GM19099 (cell line): ENCODE data around the gene POU4F1.

Experiments
- POLR2A ChIP-seq: IDR thresholded peaks from 3 replicates; pipeline ENCODE4 v1.6.1; 2011; ENCODE audit warnings: low read depth; ENCODE audit not compliant: insufficient read length; ENCODE audit errors: extremely low read depth

The POU4F1 gene, protein sequence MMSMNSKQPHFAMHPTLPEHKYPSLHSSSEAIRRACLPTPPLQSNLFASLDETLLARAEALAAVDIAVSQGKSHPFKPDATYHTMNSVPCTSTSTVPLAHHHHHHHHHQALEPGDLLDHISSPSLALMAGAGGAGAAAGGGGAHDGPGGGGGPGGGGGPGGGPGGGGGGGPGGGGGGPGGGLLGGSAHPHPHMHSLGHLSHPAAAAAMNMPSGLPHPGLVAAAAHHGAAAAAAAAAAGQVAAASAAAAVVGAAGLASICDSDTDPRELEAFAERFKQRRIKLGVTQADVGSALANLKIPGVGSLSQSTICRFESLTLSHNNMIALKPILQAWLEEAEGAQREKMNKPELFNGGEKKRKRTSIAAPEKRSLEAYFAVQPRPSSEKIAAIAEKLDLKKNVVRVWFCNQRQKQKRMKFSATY

DNA sequence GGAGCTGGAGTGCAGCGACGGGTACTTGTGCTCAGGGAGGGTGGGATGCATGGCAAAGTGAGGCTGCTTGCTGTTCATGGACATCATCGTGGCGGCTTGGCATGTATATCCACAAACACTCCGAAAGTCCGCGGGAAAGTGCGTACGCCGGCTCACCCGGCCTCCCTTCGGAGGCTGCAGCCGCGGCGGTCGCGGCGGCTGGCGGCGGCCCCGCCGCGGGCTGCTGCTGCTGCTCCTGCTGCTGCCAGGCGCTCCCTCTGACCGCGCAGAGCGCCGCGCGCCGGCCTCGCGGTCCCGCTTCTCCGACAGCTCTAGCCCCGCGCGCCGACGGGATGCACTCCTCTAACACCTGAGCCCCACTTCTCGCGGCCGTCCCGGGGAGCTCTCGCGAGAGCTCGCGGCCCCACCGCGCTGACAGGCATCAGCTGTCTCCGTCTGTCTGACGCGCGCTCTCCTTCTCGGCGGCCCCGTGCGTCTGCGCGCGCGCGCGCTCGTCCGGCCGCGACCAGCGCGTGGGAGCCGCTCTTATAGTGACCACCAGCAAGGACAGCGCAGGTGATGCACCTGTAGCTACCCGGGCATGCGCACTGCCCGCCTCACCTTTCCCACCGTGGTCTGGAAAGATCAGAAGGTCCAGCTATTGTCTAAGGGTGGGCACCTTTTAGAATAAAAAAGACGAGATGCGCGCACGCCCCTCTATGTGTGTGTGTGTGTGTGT lies at the start of gene POU4F1:
POU4F1 (minus strand) TSS at position 313 of the 718 bp plus-strand sequence; CDS start at position 87, 226 bp downstream.
- no peak for TF ChIP-seq POLR2A

DNA sequence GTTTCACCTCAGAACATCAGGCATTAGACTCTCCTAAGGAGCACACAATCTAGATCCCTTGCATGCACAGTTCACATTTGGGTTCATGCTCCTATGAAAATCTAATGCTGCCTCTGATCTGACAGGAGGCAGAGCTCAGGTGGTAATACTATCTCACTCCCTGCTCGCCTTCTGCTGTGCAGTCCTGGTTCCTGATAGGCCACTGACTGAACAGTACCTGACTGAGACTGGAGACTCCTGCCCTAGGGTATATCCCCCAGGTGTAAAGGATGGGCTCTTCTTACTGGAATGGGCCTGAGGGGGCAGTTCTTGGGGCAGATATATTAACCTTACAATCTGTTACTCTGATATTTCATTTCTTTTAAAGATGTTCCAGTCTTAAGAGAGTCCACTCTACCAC lies 49.3 kb upstream of the POU4F1 start:
- no peak for TF ChIP-seq POLR2A

DNA sequence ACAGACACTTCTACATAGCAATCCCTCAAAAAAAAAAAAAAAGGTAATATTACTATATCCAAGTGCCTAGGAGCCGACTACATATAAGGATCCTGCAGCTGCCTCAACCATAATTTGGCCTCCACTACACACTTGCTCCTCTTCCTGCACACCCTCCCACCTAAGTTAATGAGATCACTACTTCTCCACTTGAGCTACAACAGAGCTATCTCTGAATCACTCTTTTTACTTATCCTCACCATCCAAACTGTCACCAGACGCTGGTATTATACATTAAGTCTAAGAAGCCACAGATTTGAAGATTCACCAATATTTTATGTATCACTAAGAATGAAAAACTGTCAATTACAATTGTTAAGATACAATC lies 47.3 kb upstream of the POU4F1 start:
- no peak for TF ChIP-seq POLR2A

DNA sequence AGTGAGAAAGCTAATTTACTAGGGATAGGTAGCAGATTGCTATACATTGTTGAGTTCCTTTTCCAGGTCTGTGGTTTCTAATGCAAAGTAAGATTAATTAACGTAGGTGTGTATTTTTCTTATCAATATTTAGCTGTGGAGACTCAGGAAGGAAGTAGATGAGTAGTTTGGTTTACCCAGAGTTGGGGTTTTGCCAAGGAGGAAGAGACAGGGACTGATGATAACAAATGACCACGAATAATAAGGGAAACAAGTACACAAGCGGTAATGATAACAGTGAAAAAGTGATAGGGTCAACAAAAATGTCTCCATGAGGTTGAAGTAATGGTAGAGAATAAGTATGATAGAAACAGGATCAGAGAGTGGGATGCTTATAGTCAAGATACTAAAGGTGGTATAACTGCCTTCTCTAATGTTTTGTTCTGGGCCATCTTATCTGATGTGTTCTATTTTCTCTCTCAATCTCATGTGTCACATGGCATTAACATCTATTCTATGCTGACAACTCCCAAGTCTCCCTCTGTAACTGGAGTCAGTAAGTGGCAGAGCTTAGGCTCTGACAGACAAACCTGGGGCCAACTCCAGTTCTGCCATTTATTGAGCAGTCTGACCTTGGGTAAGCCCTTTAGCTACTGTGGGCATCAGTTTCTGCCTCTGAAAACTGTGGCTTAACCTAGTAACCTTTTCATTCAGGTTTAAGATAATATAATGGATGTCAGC lies 46.8 kb upstream of the POU4F1 start:
- no peak for TF ChIP-seq POLR2A

DNA sequence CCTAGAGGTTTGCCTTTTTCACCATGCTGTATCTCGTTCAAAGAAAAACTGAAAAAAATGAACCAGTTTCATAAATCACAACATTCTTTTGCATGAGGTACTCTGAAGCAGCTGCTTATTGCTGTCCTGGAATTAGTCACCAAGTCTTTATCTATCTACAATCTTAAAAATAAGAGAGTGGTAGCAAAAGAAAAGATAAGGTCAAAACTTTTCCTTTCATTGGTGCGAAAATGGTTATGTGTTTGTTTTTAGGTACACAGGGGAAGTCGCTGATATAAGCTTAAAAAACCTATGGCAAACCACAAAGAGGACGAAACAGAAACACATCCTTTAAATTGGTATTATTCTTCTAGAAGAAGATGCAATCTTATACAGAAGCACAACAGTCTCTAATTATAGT lies 34.9 kb upstream of the POU4F1 start:
- TF ChIP-seq POLR2A: no peak

DNA sequence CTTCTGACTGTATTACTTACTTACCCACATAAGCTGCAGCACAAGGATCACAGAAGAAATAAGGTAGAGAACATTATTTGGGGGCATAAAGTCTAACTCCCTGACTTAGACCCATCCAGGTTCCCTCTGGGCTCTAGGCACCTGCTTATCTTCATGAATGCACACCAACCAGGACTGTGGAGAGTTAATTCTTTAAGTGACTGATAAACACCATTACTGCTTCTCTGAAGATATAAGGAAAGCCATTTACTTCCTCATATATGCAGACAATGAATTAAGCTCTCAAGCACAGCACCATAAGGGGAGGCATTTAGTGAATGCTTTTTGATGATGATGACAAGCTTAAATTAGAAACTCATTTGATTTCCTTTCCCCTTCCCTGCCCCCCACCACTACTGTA lies 33.1 kb upstream of the POU4F1 start:
- TF ChIP-seq POLR2A: no peak

DNA sequence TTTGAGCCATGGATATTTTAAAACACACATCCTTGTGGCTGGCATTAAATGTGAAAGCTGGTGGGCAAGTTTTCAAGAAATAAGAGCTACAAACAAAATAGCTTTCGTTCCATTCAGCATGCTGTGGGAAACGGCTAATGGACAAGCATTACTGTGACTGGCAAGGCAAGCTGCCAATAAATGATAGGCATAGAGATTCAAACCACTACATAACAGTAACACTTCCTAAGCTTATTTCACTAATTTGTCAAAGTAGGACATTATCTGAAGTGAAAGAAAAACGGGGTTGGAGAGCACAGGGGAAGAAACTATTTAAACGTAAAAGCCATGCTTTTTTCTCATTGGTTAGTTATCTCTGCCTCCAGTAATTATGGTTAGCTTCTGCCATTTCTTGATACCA lies 29.6 kb upstream of the POU4F1 start:
- no peak for TF ChIP-seq POLR2A

DNA sequence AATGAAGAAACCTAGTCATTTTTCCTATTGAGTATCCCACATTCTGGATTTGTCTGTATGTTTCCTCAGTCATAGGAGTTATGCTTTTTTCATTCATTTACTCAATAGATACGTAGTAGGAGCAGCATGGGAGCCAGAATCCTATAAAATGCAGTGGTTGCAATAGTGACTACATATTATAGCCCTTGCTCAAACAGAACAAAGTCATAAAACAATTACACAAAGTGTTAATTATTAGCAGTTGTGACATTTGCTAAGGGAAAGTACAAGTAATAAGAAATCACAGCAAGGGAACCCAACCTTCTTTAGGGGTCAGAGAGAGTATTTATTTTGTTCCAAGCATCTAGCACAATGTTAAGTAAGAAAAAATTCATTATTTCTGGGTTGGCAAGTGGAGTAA lies 27.7 kb upstream of the POU4F1 start:
- no peak for TF ChIP-seq POLR2A

DNA sequence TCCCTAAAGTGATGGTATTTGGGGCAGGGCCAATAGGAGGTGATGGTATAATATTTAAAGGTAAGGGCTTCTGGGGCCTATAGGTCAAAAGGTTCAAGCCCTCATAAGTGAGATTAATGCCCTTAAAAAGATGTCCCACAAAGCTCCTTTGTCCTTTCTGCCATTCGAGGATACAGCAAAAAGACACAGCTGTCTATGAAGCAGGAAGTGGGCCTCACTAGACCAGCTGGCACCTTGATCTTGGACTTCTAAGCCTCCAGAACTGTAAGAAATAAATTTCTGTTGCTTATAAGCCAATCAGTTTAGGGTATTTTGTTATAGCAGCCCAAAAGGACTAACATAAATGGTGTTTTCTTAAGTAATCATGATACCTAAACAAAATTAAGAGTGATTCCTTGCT lies 27.2 kb upstream of the POU4F1 start:
- TF ChIP-seq POLR2A: no peak

DNA sequence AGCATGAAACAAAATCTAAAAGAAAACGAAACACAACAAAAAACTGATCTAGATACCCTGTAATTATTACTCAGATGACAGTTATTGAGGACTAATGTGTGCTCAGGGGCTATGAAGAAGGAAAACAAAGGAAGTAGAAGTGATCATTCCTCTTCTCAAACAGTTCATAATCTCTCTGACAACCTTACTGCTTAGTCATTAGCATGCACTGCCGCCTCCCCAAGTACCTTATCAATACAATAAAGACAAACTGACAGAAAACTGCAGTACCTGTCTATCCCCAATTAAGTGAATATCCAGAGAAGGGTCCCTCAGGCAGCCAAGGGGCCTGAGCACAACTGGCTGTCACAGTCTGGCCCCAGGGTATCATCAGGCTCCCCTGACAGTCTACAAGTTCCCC lies 22.0 kb upstream of the POU4F1 start:
- no peak for TF ChIP-seq POLR2A

DNA sequence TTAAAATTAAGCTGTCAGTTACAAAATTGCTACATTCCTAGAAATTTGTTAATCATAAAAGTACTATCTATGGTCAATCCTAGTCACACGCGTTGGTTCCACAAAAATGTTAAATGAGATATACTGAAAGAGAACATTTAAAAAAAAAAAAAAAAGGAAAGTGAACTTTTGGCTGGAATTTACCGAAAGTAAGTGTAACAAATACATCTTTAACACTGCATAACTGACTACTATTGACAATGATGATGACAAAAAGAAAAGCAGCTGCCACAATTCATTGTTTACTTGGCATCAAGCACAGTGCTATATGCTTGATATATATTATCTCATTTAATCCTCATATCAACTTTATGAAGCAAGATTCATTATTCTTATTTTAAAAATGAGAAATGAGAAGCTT lies 19.8 kb upstream of the POU4F1 start:
- TF ChIP-seq POLR2A: no peak

DNA sequence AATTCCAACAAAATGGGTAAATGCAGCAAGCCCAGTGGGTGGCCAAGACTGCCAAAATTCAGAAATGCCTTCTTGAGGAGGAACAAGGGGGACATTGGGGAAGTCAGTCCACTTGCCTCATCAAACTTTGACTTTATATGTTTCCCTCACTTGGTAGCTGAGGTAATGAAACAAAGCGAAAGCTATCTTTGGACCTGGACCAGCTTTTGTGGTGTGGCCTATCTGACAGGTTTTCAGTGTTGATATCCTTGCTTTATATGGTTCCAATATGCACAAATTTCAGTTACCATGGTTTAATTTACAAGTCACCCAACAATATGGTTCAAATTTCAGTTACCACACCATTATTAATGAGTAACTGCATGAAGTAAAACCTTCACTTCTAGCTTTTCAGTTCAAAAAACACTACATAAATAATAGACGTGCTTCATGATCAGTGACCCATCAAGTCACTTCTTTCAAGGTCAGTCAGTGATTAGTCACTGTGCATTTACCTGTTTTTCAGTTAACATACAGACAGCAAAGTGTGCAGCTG lies 17.7 kb upstream of the POU4F1 start:
- TF ChIP-seq POLR2A: no peak

DNA sequence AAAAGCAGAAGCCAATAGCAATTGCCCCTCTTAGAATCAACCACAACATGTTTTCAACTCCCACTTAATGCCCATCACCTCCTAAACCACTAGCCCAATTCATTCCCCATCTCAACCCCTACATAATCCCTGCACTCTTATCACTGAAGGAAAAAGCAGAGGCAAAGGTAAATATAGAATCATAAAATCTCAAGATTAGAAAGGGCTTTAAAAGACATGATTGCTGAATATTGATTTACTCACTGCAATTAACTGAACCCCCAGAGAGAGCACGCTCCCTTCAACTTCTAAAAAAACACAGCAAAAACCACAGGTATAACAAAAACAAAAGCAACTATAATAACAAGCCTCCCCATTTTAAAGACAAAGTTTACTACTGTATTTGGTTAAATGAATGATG lies 15.1 kb upstream of the POU4F1 start:
- no peak for TF ChIP-seq POLR2A

DNA sequence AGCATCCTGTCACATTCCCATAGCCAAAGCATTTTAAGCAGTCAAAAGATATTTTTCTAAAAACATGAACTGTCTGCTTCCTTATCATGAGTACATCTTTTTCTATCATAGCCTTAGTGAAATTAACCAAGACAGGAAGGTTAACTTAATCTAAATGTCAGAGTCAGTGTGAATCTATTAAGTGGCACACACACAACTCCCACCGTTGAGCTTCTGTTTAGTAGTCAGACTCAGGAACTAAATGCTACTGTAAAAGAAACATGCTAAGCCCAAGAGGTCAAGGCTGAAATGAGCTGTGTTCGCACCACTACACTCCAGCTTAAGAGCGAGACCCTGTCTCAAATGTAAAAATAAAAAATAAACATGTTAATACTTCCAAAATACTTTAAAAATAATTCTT lies 7.7 kb upstream of the POU4F1 start:
- no peak for TF ChIP-seq POLR2A

DNA sequence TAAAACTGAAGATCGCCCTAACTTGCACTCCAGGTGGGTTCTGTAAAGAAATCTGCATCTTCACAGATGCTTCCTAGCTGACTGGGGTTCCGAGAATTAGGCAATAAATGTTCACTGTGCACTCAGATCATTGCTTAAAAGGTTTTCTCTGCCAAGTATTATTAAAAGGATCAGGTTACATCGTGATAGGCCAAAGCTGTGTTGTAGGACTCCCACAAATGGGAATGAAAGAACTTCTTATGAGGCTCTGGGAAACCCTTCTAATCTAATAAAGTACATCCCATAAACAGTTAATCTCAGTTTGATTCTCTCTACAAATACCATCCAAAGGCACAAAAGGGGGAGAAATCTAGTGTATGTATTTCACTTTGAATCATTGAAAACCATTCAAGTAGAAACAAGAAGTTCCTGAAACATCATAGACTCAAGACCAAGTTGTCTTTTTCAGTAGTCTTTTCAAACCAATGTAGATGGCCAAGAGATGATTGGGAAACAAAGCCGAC lies 7.1 kb upstream of the POU4F1 start:
- TF ChIP-seq POLR2A: no peak
